GM19452 (cell line): Measurements from ENCODE around the gene MVP.

Experiments
- ATAC-seq: cut with Tn5 transposase; IDR thresholded peaks from one replicate; pipeline ENCODE4 v1.9.1; 2021; ENCODE audit not compliant: unreplicated experiment

MVP gene

DNA sequence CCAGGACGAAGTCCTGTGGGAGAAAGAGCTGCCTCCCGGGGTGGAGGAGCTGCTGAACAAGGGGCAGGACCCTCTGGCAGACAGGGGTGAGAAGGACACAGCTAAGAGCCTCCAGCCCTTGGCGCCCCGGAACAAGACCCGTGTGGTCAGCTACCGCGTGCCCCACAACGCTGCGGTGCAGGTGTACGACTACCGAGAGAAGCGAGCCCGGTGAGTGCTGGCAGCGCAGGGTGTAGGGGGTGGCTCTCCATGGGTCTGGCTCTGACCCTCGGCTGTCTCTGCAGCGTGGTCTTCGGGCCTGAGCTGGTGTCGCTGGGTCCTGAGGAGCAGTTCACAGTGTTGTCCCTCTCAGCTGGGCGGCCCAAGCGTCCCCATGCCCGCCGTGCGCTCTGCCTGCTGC lies 21.4 kb downstream of the MVP start:
- no peak for ATAC-seq

DNA sequence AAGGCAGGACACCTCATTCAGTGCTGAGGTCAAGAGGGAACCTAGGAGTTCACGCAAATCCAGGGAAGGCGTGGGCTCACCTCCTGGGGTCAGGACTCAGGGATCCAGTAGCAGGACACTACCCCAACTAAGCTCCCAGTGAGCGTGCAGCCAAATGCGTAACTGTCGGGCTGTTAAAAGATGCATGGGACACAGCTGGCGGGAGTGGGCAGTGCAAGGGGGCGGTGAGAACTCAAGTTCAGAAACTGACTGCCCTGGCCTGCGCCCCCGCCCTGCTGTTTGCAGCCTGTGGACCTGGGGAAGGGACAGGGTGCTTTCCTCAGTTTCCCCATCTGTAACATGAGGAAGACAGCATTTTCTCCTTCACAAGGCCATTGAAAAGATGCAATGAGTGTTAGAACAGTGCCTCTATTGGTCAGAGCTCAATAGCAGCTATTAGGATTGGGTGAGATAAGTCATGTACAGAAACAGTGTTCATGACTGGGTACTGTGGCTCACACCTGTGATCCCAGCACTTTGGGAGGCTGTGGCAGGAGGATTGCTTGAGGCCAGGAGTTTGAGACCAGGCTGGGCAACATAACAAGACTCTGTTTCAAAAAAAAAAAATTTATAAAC lies 22.6 kb downstream of the MVP start:
- ATAC-seq, result no peak

GRCh38 chr16:29843931-29844330 lies 23.7 kb downstream of the MVP start:
- no peak for ATAC-seq

GRCh38 chr16:29844575-29845331 lies 24.5 kb downstream of the MVP start:
- ATAC-seq, result no peak

DNA sequence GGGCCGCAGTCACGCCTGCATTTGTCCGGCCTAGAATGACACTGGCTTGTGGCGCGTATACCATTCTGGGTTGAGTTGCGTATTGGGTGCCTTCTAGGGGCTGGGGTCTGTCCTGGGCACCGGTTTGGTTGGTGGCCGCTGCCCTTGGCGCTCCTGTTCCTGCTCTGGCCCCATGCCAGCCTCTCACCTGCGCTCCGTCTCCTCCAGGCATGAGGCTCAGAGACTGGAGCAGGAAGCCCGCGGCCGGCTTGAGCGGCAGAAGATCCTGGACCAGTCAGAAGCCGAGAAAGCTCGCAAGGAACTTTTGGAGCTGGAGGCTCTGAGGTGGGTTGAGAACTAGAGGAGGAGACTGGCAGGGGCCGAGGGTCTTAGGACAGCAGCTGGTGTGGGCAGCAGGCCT lies 25.4 kb downstream of the MVP start:
- ATAC-seq, result no peak

- ATAC-seq, result no peak
These were observed 28.4 kb downstream of the MVP start for GRCh38 chr16:29848420-29849297.

DNA sequence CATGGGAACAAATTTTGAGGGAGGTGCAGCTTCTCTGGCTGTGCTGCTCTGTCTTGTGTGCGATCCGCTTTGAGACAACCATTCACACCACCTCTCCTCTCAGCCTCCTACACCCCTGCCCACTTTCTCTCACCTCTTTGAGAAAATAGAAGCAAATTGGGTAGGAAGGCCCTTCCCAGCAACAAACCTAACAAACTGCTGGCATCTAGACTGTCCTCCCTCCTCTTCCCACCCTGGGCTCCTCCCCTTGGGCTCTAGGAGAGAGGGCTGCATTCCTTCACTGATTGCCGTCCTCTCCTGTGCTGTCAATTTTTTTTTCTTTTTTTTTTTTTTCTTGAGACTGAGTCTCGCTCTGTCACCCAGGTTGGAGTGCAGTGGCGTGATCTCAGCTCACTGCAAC lies 29.2 kb downstream of the MVP start:
- ATAC-seq, result no peak

DNA sequence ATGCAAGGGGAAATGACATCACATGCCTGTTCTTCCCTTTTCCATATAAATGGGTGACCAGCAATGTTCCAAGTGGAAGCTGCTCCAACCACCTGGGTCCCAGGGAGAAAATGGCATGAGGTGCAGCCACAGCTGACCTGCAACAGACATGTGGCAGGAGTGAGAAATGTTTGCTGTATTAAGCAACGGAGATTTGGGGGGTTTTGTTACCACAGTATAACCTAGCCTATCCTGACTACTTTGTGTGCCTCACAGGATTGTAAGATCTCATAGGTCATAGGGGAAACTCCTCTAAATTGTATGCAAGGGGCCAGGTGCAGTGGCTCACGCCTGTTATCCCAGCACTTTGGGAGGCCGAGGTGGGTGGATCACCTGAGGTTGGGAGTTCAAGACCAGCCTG lies 30.7 kb downstream of the MVP start:
- no peak for ATAC-seq

- ATAC-seq, result no peak
These were observed 32.4 kb downstream of the MVP start for GRCh38 chr16:29852654-29853053.

DNA sequence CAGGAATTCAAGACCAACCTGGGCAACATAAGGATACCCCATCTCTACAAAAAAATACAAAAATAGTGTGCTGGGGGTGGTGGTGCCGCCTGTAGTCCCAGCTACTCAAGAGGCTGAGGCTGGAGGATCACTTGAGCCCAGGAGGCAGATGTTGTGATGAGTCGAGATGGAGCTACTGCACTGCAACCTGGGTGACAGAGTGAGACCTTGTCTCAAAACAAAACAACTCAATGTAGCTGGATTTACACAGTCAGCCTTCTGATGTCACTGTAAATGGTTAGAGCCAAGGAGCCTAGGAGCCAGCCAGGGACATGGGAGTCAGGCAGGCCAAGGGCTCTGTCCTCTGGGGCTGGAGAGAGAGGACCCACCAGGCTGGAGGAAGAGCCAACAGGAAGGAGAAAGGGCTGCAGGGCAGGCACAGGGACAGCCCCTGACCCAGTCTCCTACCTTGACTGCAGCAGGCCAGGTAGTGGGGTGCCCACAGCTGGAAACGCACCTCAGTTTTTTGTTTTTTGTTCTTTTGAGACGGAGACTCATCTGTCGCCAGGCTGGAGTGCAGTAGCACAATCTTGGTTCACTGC lies 34.3 kb downstream of the MVP start:
- no peak for ATAC-seq

DNA sequence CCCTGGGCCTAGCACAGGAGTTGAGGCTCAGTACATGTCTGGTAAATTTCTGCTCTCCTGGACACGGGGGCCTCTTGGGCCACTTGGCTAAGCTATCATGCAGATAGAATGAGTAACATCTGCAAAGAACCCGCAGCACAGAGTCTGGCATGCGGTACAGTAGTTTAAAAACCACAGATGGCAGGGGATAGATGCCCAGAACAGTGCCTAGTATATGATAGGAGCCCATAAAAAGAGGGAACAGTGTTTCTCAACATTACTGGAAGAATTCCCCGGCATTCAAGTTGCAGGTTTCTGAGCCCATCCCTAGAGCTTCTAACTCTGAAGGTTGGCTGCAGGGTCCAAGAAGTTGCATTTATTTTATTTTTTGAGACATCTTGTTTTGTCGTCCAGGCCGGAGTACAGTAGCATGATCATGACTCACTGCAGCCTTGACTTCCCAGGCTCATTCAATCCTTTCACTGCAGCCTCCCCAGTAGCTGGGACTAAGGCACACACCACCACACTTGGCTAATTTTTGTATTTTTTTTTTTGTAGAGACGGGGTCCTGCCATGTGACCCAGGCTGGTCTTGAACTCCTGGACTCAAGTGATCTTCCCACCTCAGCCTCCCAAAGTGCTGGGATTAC lies 37.0 kb downstream of the MVP start:
- no peak for ATAC-seq

- no peak for ATAC-seq
These were observed 38.0 kb downstream of the MVP start for GRCh38 chr16:29858149-29858849.

DNA sequence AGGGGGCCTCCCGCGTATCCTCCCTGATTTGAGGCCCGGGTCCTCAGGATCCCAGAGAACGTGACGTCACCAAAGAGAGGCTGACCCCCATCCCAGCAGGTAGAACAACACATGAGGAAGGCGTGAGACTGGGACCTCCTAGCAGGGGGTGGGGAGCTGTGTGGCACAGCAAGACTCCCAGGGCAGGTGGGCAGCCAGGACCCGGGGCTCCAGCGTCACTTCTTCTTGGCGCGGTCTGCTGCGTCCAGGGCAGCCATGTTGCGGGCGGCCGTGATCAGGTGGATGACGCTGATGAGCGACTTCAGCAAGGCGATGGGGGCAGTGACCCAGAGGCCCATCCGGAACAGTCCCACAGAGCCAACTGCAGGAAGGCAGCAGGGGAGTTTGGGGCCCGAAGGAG lies 38.7 kb downstream of the MVP start:
- no peak for ATAC-seq

DNA sequence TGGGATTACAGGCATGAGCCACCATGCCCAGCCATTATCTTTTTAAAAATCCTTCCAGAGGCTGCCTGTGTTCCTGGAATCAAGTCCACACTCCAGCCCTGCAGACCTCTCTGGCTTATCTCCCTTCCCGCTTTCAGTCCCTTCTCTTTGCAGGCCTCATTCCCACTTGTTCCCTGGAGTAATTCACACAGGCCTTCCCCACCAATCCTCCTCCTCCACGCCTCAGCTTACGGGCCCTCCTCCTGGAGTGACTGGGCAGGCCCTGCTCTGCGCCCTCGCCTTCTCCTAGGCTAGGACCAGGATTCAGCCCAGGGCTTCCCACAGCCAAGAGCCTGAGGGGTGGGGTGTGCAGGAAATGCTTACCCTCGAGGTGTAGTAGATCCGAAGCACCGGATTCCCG lies 40.0 kb downstream of the MVP start:
- ATAC-seq, result no peak

GRCh38 chr16:29862383-29862883 lies 42.2 kb downstream of the MVP start:
- no peak for ATAC-seq

- ATAC-seq, result peak; percentile 91
These were observed 42.8 kb downstream of the MVP start, which contains the start of gene CDIPT for GRCh38 chr16:29862884-29863668. Gene CDIPT (minus strand): TSS chr16:29863226. CDS start chr16:29862857, 369 bp downstream.

DNA sequence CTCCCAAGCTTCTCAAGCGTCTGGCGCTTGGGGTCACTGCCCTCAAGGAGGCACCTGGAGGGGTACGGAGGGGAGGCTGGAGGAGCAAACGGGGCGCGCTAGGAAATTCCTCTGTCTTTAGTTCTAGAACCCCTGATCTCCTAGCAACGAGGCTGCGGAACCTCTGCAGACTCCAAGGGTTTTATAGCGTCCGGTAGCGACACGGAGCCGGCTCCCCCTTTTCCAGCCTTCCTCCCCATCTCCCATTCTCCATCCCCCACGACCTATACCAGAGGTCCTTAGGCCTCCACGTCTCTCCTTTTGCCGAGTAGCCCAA lies 43.4 kb downstream of the MVP start:
- no peak for ATAC-seq

- no peak for ATAC-seq
These were observed 43.9 kb downstream of the MVP start for GRCh38 chr16:29864205-29864604.

GRCh38 chr16:29868396-29869009 lies 48.2 kb downstream of the MVP start:
- ATAC-seq, result no peak
